Measurements from ENCODE around the gene GRXCR1.

The GRXCR1 gene

GRCh38 chr4:42892413-42892812 lies at the start of gene GRXCR1:
Gene GRXCR1, plus strand, starts transcription at chr4:42892713. Its CDS starts 554 bp downstream, at chr4:42893267.
- H3K4me3 ChIP-seq (ENCODE audit: low read depth, low read length): no peak within 1 kb of the TSS
- no peak for DNase-seq (ENCODE audit: low read depth)

GRCh38 chr4:42843694-42844093 lies 48.8 kb upstream of the GRXCR1 start:
- H3K4me3 ChIP-seq (ENCODE audit: low read depth, low read length): no peak overlapping the region
- no peak for DNase-seq (ENCODE audit: low read depth)

- DNase-seq (ENCODE audit: low read depth): no peak
These were observed 48.0 kb upstream of the GRXCR1 start for GRCh38 chr4:42844422-42845070.

GRCh38 chr4:42845586-42845985 lies 46.9 kb upstream of the GRXCR1 start:
- no peak overlapping the region for H3K4me3 ChIP-seq (ENCODE audit: low read depth, low read length)
- DNase-seq (ENCODE audit: low read depth): no peak

More at GRCh38 chr4:42844422-42845070, 48.0 kb upstream of the GRXCR1 start:
- no peak overlapping the region for H3K4me3 ChIP-seq (ENCODE audit: low read depth, low read length)

GRCh38 chr4:42855779-42856178 lies 36.7 kb upstream of the GRXCR1 start:
- H3K4me3 ChIP-seq (ENCODE audit: low read depth, low read length): no peak overlapping the region
- no peak for DNase-seq (ENCODE audit: low read depth)

GRCh38 chr4:42865572-42866189 lies 26.8 kb upstream of the GRXCR1 start:
- H3K4me3 ChIP-seq (ENCODE audit: low read depth, low read length): no peak overlapping the region
- DNase-seq (ENCODE audit: low read depth): peak; percentile 4

- no peak overlapping the region for H3K4me3 ChIP-seq (ENCODE audit: low read depth, low read length)
These were observed 21.3 kb upstream of the GRXCR1 start for GRCh38 chr4:42871261-42871660.

GRCh38 chr4:42871671-42872290 lies 20.7 kb upstream of the GRXCR1 start:
- H3K4me3 ChIP-seq (ENCODE audit: low read depth, low read length): no peak overlapping the region
- DNase-seq (ENCODE audit: low read depth): no peak

More at GRCh38 chr4:42871261-42871660, 21.3 kb upstream of the GRXCR1 start:
- no peak for DNase-seq (ENCODE audit: low read depth)

GRCh38 chr4:42878863-42879262 lies 13.7 kb upstream of the GRXCR1 start:
- DNase-seq (ENCODE audit: low read depth): no peak
- no peak overlapping the region for H3K4me3 ChIP-seq (ENCODE audit: low read depth, low read length)

GRCh38 chr4:42881253-42881652 lies 11.3 kb upstream of the GRXCR1 start:
- no peak overlapping the region for H3K4me3 ChIP-seq (ENCODE audit: low read depth, low read length)
- no peak for DNase-seq (ENCODE audit: low read depth)

- no peak for DNase-seq (ENCODE audit: low read depth)
- no peak overlapping the region for H3K4me3 ChIP-seq (ENCODE audit: low read depth, low read length)
These were observed 869 bp upstream of the GRXCR1 start for GRCh38 chr4:42891644-42892043.

GRCh38 chr4:42895452-42895851 lies 2.9 kb downstream of the GRXCR1 start:
- no peak overlapping the region for H3K4me3 ChIP-seq (ENCODE audit: low read depth, low read length)
- no peak for DNase-seq (ENCODE audit: low read depth)

GRCh38 chr4:42904986-42905385 lies 12.5 kb downstream of the GRXCR1 start:
- DNase-seq (ENCODE audit: low read depth): no peak
- H3K4me3 ChIP-seq (ENCODE audit: low read depth, low read length): no peak overlapping the region

- H3K4me3 ChIP-seq (ENCODE audit: low read depth, low read length): no peak overlapping the region
- DNase-seq (ENCODE audit: low read depth): no peak
These were observed 13.1 kb downstream of the GRXCR1 start for GRCh38 chr4:42905591-42905990.

- DNase-seq (ENCODE audit: low read depth): no peak
- no peak overlapping the region for H3K4me3 ChIP-seq (ENCODE audit: low read depth, low read length)
These were observed 13.8 kb downstream of the GRXCR1 start for GRCh38 chr4:42906341-42906740.

- DNase-seq (ENCODE audit: low read depth): no peak
- H3K4me3 ChIP-seq (ENCODE audit: low read depth, low read length): no peak overlapping the region
These were observed 14.6 kb downstream of the GRXCR1 start for GRCh38 chr4:42906891-42907759.

- no peak for DNase-seq (ENCODE audit: low read depth)
- no peak overlapping the region for H3K4me3 ChIP-seq (ENCODE audit: low read depth, low read length)
These were observed 17.9 kb downstream of the GRXCR1 start for GRCh38 chr4:42910459-42910858.

GRCh38 chr4:42914937-42915336 lies 22.4 kb downstream of the GRXCR1 start:
- DNase-seq (ENCODE audit: low read depth): no peak
- no peak overlapping the region for H3K4me3 ChIP-seq (ENCODE audit: low read depth, low read length)

GRCh38 chr4:42915484-42915883 lies 23.0 kb downstream of the GRXCR1 start:
- no peak overlapping the region for H3K4me3 ChIP-seq (ENCODE audit: low read depth, low read length)
- DNase-seq (ENCODE audit: low read depth): peak; percentile 0

GRCh38 chr4:42917296-42917695 lies 24.8 kb downstream of the GRXCR1 start:
- DNase-seq (ENCODE audit: low read depth): no peak
- no peak overlapping the region for H3K4me3 ChIP-seq (ENCODE audit: low read depth, low read length)
